Liver (tissue), 3 donors: ENCODE measurements around the gene TPM3.

ENCODE experiments used
- EGR1 ChIP-seq, 2 donors: IDR thresholded peaks; 2 replicates each; pipeline ENCODE4 v1.6.1; 2016 to 2018; ENCODE audit warnings: antibody characterized with exemption in 2 of 2, low read depth in 2 of 2
- FOXA1 ChIP-seq: IDR thresholded peaks from 2 replicates; pipeline ENCODE4 v1.6.1; 2016; ENCODE audit warnings: antibody characterized with exemption
- GABPA ChIP-seq, 2 donors: IDR thresholded peaks in 1 of 2; conservative IDR thresholded peaks in 1 of 2; 2 replicates each; pipeline ENCODE4 v1.6.1; 2016; ENCODE audit warnings: antibody characterized with exemption in 2 of 2, mild to moderate bottlenecking in 1 of 2, moderate library complexity in 1 of 2
- HNF4A ChIP-seq, 2 donors: conservative IDR thresholded peaks; 2 replicates each; pipeline ENCODE4 v1.6.1; 2016; ENCODE audit warnings: antibody characterized with exemption in 2 of 2, mild to moderate bottlenecking in 2 of 2
- JUND ChIP-seq, 2 donors: IDR thresholded peaks; 2 replicates each; pipeline ENCODE4 v1.6.1; 2016; ENCODE audit warnings: antibody characterized with exemption in 2 of 2
- RAD21 ChIP-seq, 2 donors: IDR thresholded peaks; 2 replicates each; pipeline ENCODE4 v1.6.1; 2016; ENCODE audit warnings: antibody characterized with exemption in 2 of 2, mild to moderate bottlenecking in 2 of 2
- SP1 ChIP-seq: IDR thresholded peaks from 2 replicates; pipeline ENCODE4 v1.6.1; 2018; ENCODE audit warnings: antibody characterized with exemption, mild to moderate bottlenecking
- YY1 ChIP-seq: IDR thresholded peaks from 2 replicates; pipeline ENCODE4 v1.6.1; 2016; ENCODE audit warnings: antibody characterized with exemption, mild to moderate bottlenecking
- TF ChIP-seq, protein P1 (sequence below): IDR thresholded peaks from 2 replicates; pipeline ENCODE4 v1.6.1; 2016; ENCODE audit warnings: antibody characterized with exemption
- TF ChIP-seq, protein P2 (sequence below): fragments of 150-350 bp; IDR thresholded peaks from 2 replicates; pipeline ENCODE4 v1.5.1; 2017; ENCODE audit warnings: improper control_type of control experiment, low read depth, low read length; ENCODE audit not compliant: missing input control
- TF ChIP-seq, protein P3 (sequence below): IDR thresholded peaks from 2 replicates; pipeline ENCODE4 v1.6.1; 2016; ENCODE audit warnings: antibody characterized with exemption
- donor health status: healthy.
- donor health status: healthy.

DNA sequence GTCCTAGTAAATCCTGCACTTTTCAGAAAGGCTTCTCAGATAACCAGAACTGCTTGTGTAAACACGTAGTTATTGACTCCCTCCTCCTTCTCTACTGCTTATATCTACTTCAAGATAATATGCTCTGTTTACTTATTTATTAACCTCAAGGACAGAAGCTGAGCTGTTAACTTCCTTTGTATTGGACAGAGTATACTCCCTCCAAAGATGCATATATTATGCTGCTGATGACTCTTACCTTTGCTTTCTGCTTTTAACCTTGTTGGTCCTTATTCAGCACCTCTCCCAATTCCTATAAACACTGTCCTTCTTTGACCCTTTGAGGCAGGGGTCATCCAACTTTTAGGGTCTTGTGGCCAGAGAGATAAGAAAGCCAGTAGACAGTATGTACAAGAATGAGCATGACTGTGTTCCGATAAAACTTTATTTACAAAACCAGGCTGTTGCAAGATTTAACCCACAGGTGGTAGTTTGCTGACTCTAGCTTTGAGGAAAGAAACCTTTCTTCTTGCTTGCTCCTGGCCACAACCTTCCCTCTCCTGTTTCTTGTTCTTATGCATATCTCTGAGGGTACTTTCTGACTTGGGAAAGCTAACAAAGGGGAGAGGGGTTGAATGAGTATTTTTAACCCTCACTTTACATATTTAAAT, 4.9 kb downstream of the TPM3 start:
- TF ChIP-seq, protein P1, sequence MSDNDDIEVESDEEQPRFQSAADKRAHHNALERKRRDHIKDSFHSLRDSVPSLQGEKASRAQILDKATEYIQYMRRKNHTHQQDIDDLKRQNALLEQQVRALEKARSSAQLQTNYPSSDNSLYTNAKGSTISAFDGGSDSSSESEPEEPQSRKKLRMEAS, result no peak
- TF ChIP-seq YY1 (no peak), SP1 (no peak), RAD21 (IDR thresholded peaks at IDR 0.05) (no peak), HNF4A (conservative IDR thresholded peaks at IDR 0.05) (no peak), GABPA (IDR thresholded peaks at IDR 0.05 in 1 of 2, conservative IDR thresholded peaks at IDR 0.05 in 1 of 2) (no peak), EGR1 (IDR thresholded peaks at IDR 0.05; ENCODE audit: low read depth in 2 of 2) (no peak), FOXA1 (no peak), JUND (IDR thresholded peaks at IDR 0.05) (no peak)
- TF ChIP-seq, protein P2, sequence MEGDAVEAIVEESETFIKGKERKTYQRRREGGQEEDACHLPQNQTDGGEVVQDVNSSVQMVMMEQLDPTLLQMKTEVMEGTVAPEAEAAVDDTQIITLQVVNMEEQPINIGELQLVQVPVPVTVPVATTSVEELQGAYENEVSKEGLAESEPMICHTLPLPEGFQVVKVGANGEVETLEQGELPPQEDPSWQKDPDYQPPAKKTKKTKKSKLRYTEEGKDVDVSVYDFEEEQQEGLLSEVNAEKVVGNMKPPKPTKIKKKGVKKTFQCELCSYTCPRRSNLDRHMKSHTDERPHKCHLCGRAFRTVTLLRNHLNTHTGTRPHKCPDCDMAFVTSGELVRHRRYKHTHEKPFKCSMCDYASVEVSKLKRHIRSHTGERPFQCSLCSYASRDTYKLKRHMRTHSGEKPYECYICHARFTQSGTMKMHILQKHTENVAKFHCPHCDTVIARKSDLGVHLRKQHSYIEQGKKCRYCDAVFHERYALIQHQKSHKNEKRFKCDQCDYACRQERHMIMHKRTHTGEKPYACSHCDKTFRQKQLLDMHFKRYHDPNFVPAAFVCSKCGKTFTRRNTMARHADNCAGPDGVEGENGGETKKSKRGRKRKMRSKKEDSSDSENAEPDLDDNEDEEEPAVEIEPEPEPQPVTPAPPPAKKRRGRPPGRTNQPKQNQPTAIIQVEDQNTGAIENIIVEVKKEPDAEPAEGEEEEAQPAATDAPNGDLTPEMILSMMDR, result no peak
- TF ChIP-seq, protein P3, sequence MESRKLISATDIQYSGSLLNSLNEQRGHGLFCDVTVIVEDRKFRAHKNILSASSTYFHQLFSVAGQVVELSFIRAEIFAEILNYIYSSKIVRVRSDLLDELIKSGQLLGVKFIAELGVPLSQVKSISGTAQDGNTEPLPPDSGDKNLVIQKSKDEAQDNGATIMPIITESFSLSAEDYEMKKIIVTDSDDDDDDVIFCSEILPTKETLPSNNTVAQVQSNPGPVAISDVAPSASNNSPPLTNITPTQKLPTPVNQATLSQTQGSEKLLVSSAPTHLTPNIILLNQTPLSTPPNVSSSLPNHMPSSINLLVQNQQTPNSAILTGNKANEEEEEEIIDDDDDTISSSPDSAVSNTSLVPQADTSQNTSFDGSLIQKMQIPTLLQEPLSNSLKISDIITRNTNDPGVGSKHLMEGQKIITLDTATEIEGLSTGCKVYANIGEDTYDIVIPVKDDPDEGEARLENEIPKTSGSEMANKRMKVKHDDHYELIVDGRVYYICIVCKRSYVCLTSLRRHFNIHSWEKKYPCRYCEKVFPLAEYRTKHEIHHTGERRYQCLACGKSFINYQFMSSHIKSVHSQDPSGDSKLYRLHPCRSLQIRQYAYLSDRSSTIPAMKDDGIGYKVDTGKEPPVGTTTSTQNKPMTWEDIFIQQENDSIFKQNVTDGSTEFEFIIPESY, result no peak
